AML-193 (cell line): ENCODE measurements around the gene TSR2.
"Not testable (repeated sequence)": the region's sequence is repeated elsewhere in the genome, so short reads cannot be mapped to it uniquely, and the experiment has no call there.

Experiments
- DNase-seq, 2 experiments: peaks; one replicate each; lab custom pipeline; 2025; lab: John Stamatoyannopoulos, UW

Gene TSR2

GRCh38 chrX:54473993-54474859, 34.0 kb downstream of the TSR2 start:
- no peak for DNase-seq

GRCh38 chrX:54479136-54480111, 39.2 kb downstream of the TSR2 start:
- DNase-seq: no peak

- no peak for DNase-seq
Measured at GRCh38 chrX:54482839-54483593, 42.8 kb downstream of the TSR2 start.

GRCh38 chrX:54483946-54484345, 43.7 kb downstream of the TSR2 start:
- DNase-seq: no peak

GRCh38 chrX:54484666-54485065, 44.5 kb downstream of the TSR2 start:
- DNase-seq: no peak

GRCh38 chrX:54489819-54490218, 49.6 kb downstream of the TSR2 start:
- not testable (repeated sequence) for DNase-seq

- no peak for DNase-seq
Measured at GRCh38 chrX:54492340-54492739, 52.1 kb downstream of the TSR2 start.

- no peak for DNase-seq
Measured at GRCh38 chrX:54494166-54494988, 54.2 kb downstream of the TSR2 start.
